Large intestine (tissue), 3 donors: ENCODE results near the gene LACTBL1. TPM values are rescaled to one million over a fixed set of nuclear protein-coding genes. Genes with fewer than 3 reads are reported as not detected.
"Not testable (repeated sequence)": the region's sequence is repeated elsewhere in the genome, so short reads cannot be mapped to it uniquely, and the experiment has no call there.

Experiments used
- DNase-seq, 2 donors: peaks; one replicate each; pipeline versions ENCODE4 v3.0.0 to v3.0.0-alpha.2; 2013
- H3K27ac ChIP-seq: one replicate; pipeline ENCODE4 v1.5.1; 2013; ENCODE audit warnings: low read length
- H3K27me3 ChIP-seq: 2 replicates; pipeline ENCODE4 v1.6.1; 2013; ENCODE audit warnings: low read length; ENCODE audit not compliant: control insufficient read depth, insufficient read depth
- H3K36me3 ChIP-seq: 2 replicates; pipeline ENCODE4 v1.6.1; 2013; ENCODE audit warnings: low read length; ENCODE audit not compliant: control insufficient read depth, insufficient read depth
- H3K4me1 ChIP-seq: one replicate; pipeline ENCODE4 v1.6.1; 2013; ENCODE audit warnings: low read length; ENCODE audit not compliant: control insufficient read depth, insufficient read depth
- H3K4me3 ChIP-seq: one replicate; pipeline ENCODE4 v1.5.1; 2013; ENCODE audit warnings: low read length
- H3K9me3 ChIP-seq: one replicate; pipeline ENCODE4 v1.6.1; 2013; ENCODE audit warnings: mild to moderate bottlenecking, low read depth, low read length, moderate library complexity; ENCODE audit not compliant: control insufficient read depth
- WGBS: methylation state at CpG from one replicate; pipeline ENCODE4 v1.1.5; 2013; ENCODE audit warnings: low lambda C conversion rate; ENCODE audit not compliant: insufficient coverage; 5-methylcytosine and 5-hydroxymethylcytosine counted together
- polyA plus RNA-seq: library from polyadenylated mRNA; unstranded; fragments of 120-200 nt; gene quantifications from one replicate; pipeline ENCODE4 v1.2.1, GENCODE V29; 2013

The LACTBL1 gene
- polyA plus RNA-seq, 1 donor: not detected

DNA sequence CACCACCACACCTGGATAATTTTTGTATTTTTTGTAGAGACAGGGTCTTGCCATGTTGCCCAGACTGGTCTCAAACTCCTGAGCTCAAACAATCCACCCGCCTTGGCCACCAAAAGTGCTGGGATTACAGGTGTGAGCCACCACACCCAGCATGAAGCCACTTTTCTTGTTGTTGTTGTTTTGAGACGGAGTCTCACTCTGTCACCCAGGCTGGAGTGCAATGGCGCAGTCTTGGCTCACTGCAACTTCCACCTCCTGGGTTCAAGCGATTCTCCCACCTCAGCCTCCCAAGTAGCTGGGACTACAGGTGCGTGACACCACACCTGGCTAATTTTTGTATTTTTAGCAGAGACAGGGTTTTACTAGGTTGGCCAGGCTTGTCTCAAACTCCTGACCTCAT, 27.5 kb downstream of the LACTBL1 start:
- not testable (repeated sequence) for H3K4me1 ChIP-seq, H3K9me3 ChIP-seq, DNase-seq, H3K4me3 ChIP-seq, H3K27me3 ChIP-seq, H3K36me3 ChIP-seq, H3K27ac ChIP-seq
- WGBS: no CpG with 5 or more reads among the region's 5 CpGs

DNA sequence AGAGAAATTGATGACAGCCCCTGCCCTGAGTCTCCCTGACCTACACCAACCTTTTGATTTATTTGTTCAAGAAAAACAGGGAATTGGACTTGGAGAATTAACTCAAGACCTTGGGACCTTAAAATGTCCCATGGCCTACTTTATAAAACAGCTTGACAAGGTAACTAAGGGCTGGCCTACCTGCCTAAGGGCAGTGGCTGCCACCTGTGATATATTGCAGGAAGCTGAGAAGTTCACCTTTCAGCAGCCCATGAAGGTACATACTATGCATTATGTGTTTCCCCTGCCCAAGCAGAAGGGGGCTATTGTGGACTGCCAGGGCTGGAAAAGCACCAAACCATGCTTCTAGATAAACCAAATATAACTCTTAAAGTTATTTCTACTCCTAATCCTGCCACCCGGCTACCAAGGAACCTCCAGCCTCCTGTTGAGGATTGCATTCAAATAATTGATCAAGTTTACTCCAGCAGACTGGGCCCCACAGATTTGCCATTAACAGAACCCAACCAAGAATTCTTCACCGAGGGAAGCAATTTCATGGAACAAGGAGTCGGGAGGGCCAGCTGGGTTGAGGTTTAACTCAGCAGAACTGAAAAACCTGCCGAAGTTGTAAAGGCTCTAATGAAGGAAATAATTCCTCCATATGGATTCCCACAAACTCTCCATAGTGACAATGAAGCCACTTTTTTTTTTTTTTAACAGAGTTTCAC, 28.2 kb downstream of the LACTBL1 start:
- H3K4me3 ChIP-seq: no peak overlapping the region
- H3K4me1 ChIP-seq: no peaks in the 10 kb centered on the region
- no CpG with 5 or more reads among the region's 4 CpGs for whole genome bisulfite sequencing
- H3K27me3 ChIP-seq: peaks cover 2% of the 10 kb centered on the region
- no peaks in the 10 kb centered on the region for H3K9me3 ChIP-seq
- no peak for DNase-seq
- H3K27ac ChIP-seq: no peak overlapping the region
- no peaks in the 10 kb centered on the region for H3K36me3 ChIP-seq

DNA sequence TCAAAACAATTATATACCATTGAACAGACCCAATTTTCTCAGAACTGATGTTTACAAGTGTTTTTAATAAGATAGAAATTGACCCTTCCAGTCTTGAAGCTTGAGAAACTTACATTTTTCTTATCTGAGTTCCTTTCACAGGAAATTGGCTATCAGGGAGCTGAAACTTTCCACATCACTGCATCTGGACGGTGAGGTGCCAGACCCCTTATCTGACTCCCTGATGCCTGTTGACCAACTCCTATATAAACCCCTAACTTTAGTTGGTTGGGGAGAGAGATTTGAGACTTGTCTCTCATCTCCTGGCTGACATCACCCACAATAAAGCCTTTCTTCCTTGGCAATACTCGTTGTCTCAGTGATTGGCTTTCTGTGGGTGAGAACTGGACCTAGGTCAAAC, 31.4 kb downstream of the LACTBL1 start:
- H3K9me3 ChIP-seq: no peaks in the 10 kb centered on the region
- WGBS: no CpG with 5 or more reads among the region's 2 CpGs
- H3K4me1 ChIP-seq: no peaks in the 10 kb centered on the region
- H3K27me3 ChIP-seq: no peaks in the 10 kb centered on the region
- DNase-seq: no peak
- no peak overlapping the region for H3K4me3 ChIP-seq
- no peak overlapping the region for H3K27ac ChIP-seq
- H3K36me3 ChIP-seq: no peaks in the 10 kb centered on the region

DNA sequence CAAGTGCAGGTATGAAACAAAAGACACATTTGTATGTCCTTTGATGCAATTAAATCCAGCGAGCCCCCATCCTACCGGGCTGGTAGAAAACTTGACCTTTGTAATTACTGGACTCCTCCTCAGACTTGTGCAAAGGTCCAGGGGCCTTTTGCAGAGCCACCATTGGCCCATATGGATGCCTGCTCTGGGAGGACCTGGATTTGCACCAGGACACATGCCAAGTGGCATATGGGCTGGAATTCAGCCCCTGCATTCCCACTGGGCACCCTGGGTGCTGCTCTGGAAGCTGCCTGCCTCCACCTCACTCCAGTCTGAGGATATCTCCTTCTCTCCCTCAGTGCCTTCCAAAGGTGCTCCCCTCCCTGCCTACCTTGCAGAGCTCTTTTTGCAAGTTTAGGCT, 36.0 kb downstream of the LACTBL1 start:
- Histone ChIP-seq H3K27me3 (no peaks in the 10 kb centered on the region), H3K9me3 (no peaks in the 10 kb centered on the region), H3K36me3 (no peaks in the 10 kb centered on the region), H3K27ac (no peak overlapping the region), H3K4me3 (no peak overlapping the region), H3K4me1 (no peaks in the 10 kb centered on the region)
- no peak for DNase-seq
- WGBS: no CpG with 5 or more reads among the region's 2 CpGs

DNA sequence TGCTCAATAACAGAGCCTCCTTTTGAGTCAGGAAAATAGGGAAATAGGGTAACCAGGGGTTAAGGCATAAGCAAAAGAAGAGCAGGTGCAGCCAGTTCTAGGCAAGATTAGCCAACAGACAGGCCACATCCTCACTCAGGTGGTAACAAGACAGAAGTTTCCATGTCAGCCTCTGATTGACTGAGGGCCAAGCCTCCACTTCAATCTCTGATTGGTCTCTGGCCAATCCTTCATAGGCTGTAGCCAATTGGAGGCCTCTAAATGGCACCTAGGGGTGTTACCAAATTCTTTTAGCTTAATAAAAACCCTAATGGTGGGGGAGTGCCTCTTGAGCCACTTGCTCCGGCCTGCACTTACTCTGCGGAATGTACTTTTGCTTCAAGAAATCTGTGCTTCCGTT, 37.2 kb downstream of the LACTBL1 start:
- H3K9me3 ChIP-seq: no peaks in the 10 kb centered on the region
- H3K4me3 ChIP-seq: no peak overlapping the region
- no peaks in the 10 kb centered on the region for H3K4me1 ChIP-seq
- H3K27ac ChIP-seq: no peak overlapping the region
- 100% methylated on average over 1 of the region's 3 CpGs for WGBS
- H3K36me3 ChIP-seq: no peaks in the 10 kb centered on the region
- H3K27me3 ChIP-seq: no peaks in the 10 kb centered on the region
- DNase-seq: no peak

DNA sequence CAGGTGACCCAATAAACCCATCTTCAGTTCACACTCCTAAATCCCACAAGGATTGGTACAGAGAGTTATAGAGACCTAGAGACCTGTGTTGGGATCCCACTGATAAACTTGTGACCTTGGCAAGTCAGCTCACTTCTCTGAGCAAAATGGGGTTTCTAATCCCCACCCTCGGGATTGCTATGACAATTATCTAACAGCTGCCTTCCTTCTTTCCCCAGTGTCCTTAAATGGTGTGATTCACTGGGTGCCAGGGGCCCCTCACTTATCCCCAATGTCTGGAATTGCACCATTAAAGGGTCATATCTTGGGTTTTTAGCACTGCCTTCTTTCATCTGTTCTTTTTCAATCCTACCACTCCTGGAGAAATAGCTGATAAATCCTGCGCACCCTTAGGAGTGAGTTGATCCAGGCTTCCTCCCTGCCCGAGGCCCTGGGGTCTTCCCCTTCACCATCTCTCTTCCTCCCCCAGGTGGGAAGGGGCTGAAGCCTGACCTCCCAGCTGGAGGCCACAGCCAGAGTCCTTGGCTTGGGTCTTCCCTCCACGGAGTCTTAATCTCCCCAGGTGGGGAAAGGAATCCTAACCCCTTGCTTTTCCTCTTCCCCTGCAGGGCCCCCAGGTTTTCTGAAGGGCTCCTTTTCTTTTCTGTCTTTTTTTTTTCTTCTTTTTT, 39.7 kb downstream of the LACTBL1 start:
- peaks cover 2% of the 10 kb centered on the region for H3K27me3 ChIP-seq
- no peaks in the 10 kb centered on the region for H3K36me3 ChIP-seq
- no peak overlapping the region for H3K4me3 ChIP-seq
- H3K4me1 ChIP-seq: no peaks in the 10 kb centered on the region
- no peaks in the 10 kb centered on the region for H3K9me3 ChIP-seq
- H3K27ac ChIP-seq: no peak overlapping the region
- 0% methylated on average over 1 of the region's 4 CpGs for WGBS
- DNase-seq: no peak

DNA sequence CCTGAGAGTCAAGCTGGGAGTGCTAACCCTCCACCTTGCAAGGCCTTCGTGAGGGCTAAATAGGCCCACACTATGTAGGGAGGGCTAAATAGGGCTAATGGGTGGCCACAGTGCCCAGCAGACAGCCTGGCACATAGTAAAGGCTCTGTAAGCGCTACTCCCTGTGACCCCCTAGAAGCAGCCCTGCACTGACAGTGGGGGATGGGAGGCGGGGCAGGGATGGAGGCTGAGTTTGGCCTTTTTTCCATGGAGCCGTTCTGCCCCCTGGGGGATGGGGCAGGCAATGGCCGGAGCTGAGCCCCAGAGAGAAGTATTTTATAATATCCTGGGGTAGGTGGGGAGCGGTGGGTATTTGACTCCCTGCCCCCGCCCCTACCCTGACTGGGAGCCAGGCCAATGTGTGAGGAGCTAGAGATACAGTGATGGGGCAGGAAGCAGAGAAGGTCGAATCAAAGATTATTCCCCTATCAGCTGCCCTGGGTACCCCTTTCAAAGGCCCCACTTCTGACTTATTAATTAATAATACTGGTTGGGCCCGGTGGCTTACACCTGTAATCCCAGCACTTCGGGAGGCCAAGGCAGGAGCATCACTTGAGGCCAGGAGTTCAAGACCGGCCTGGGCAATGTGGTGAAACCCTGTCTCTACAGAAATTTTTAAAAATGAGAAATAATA, 42.3 kb downstream of the LACTBL1 start:
- Histone ChIP-seq H3K27ac (no peak overlapping the region), H3K27me3 (peaks cover 2% of the 10 kb centered on the region), H3K9me3 (no peaks in the 10 kb centered on the region), H3K36me3 (no peaks in the 10 kb centered on the region), H3K4me3 (no peak overlapping the region), H3K4me1 (no peaks in the 10 kb centered on the region)
- 40% methylated on average over 1 of the region's 11 CpGs for WGBS
- DNase-seq: peak in 1 of 2 donors; percentile 38

DNA sequence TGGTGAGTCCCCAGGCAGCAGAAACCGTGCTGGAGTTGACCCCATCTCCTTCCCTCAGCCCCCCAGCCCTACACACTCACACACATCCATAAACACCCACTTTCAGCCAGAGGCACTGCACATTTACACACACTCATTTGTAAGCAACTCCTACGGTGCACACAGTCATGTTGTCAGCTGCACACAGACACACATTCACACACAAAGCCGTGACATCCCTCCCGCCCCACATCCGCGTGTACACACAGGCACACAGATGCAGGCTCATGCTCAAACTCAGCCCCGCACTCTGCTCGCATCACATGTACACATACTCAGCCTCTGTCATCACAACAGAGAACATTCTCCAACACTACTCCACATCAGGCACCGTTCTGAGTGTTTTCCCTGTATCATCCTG, 47.6 kb downstream of the LACTBL1 start:
- H3K27me3 ChIP-seq: peaks cover 5% of the 10 kb centered on the region
- H3K36me3 ChIP-seq: no peaks in the 10 kb centered on the region
- H3K9me3 ChIP-seq: no peaks in the 10 kb centered on the region
- no peak overlapping the region for H3K4me3 ChIP-seq
- 93% methylated on average over 2 of the region's 9 CpGs for WGBS
- no peak overlapping the region for H3K27ac ChIP-seq
- H3K4me1 ChIP-seq: no peaks in the 10 kb centered on the region
- no peak for DNase-seq

DNA sequence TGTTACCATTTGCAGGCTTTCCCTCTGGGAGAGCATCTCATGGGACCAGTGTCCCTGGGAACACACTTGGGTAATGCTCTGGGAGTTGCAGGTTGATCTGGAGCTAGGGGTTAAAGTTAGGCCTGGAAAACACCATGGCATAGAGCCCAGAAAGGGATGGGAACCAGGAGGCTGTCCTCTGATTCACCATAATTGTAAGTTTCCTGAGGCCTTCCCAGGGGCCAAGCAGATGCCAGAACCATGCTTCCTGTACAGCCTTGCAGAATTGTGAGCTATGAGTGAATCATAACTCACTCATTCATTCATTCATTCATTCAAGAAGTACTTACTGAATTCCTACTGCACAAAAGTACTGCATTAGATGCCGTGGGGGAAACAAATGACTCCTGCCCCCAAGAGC, 50.0 kb downstream of the LACTBL1 start:
- H3K36me3 ChIP-seq: no peaks in the 10 kb centered on the region
- WGBS: no CpG with 5 or more reads among the region's 1 CpG

DNA sequence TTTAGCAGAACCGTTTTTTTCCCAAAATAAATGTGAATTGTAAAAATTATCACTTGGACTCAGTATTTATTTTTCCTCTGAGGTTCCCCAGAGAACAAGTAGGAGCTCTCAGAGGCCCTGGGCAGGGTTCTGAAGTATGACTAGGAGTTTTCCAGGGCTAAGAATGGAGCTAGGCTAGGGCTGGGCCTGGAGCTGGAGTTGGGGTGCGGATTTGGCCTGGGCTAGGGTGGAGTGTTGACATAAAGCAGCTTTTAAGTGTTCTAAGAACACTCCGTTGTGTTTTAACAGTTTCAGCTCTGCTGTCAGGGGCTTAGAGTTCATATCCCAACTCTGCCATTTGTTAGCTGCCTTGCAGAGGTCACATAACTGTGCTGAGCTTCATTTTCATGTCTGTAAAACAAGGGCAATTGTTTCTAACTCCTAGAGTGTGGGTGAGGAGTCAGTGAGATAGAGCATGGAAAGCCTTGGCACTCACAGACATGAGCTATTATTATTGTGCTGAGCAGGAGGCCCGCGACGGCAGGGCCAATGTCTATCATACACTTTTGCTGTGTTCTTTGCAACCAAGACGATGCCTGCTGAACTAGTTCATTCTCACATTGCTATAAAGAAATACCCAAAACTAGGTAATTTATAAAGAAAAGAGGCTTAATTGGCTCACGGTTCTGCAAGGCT, 51.1 kb downstream of the LACTBL1 start:
- H3K4me1 ChIP-seq: no peaks in the 10 kb centered on the region
- H3K27me3 ChIP-seq: peaks cover 3% of the 10 kb centered on the region
- no peaks in the 10 kb centered on the region for H3K36me3 ChIP-seq
- no peak overlapping the region for H3K4me3 ChIP-seq
- H3K9me3 ChIP-seq: no peaks in the 10 kb centered on the region
- no peak overlapping the region for H3K27ac ChIP-seq
- DNase-seq: no peak
- 92% methylated on average over 2 of the region's 8 CpGs for WGBS

More for the DNA sequence above, 50.0 kb downstream of the LACTBL1 start:
- Histone ChIP-seq H3K9me3 (no peaks in the 10 kb centered on the region), H3K4me3 (no peak overlapping the region), H3K27ac (no peak overlapping the region), H3K4me1 (no peaks in the 10 kb centered on the region), H3K27me3 (peaks cover 3% of the 10 kb centered on the region)
- DNase-seq: no peak
